ENCODE measurements around the gene SPANXC.

Gene SPANXC

DNA sequence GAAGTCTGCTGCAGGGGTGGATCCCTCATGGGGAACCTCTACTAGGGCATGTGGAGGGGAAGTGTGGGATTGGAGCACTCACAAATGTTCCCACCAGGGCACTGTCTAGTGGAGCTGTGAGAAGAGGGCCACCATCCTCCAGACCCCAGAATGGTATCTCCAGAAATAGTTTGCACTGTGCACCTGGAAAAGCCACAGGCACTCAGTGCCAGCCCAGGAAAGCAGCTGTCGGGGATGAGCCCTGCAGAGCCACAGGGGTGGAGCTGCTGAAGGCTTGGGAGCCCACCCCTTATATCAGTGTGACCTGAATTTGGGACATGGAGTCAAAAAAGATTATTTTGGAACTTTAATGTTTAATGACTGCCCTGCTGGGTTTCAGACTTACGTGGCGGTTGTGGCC, 40.4 kb downstream of the SPANXC start:
- DNase-seq (ENCODE audit: low read depth), result no peak
- H3K4me3 ChIP-seq (ENCODE audit: low read length), result no peak overlapping the region
- TF ChIP-seq, protein P1, sequence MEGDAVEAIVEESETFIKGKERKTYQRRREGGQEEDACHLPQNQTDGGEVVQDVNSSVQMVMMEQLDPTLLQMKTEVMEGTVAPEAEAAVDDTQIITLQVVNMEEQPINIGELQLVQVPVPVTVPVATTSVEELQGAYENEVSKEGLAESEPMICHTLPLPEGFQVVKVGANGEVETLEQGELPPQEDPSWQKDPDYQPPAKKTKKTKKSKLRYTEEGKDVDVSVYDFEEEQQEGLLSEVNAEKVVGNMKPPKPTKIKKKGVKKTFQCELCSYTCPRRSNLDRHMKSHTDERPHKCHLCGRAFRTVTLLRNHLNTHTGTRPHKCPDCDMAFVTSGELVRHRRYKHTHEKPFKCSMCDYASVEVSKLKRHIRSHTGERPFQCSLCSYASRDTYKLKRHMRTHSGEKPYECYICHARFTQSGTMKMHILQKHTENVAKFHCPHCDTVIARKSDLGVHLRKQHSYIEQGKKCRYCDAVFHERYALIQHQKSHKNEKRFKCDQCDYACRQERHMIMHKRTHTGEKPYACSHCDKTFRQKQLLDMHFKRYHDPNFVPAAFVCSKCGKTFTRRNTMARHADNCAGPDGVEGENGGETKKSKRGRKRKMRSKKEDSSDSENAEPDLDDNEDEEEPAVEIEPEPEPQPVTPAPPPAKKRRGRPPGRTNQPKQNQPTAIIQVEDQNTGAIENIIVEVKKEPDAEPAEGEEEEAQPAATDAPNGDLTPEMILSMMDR (conservative IDR thresholded peaks at IDR 0.05; ENCODE audit: low read depth, low read length), result no peak
